Fibroblast of mammary gland (primary cell): Measurements from ENCODE around the gene TNS1.

Experiments used
- DNase-seq: peaks from one replicate; pipeline ENCODE4 v3.0.0-alpha.2; 2010; ENCODE audit warnings: low read depth
- H3K4me3 ChIP-seq: 2 replicates; pipeline ENCODE4 v1.5.1; 2011; ENCODE audit warnings: low read depth, mild to moderate bottlenecking, low read length, moderate library complexity; ENCODE audit not compliant: control insufficient read depth
- TF ChIP-seq, protein P1 (sequence below): conservative IDR thresholded peaks from 2 replicates; pipeline ENCODE4 v1.5.1; 2011; ENCODE audit warnings: low read depth, low read length, inconsistent platforms; ENCODE audit not compliant: control insufficient read depth, insufficient read depth

The TNS1 gene

DNA sequence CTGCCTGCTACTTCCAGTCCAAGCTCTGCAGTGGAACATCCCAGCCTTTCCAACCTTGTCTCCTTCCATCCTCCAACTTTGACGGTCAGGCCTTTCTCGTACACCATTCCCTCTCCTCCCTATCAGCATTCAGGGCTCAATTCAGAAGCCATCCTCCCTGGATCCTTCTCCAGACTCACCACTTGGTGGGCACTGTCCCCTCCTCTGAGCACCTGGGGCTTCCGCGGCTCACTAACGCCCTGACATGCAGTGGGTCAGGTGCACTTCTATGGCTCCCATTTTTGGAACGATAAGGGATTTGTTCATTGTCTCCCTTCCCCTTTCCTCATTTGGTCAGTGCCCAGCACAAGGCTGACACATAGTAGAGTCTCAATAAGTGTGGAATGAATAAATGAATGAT is 56.7 kb downstream of the TNS1 start:
- no peak for DNase-seq
- TF ChIP-seq, protein P1, sequence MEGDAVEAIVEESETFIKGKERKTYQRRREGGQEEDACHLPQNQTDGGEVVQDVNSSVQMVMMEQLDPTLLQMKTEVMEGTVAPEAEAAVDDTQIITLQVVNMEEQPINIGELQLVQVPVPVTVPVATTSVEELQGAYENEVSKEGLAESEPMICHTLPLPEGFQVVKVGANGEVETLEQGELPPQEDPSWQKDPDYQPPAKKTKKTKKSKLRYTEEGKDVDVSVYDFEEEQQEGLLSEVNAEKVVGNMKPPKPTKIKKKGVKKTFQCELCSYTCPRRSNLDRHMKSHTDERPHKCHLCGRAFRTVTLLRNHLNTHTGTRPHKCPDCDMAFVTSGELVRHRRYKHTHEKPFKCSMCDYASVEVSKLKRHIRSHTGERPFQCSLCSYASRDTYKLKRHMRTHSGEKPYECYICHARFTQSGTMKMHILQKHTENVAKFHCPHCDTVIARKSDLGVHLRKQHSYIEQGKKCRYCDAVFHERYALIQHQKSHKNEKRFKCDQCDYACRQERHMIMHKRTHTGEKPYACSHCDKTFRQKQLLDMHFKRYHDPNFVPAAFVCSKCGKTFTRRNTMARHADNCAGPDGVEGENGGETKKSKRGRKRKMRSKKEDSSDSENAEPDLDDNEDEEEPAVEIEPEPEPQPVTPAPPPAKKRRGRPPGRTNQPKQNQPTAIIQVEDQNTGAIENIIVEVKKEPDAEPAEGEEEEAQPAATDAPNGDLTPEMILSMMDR: no peak
- H3K4me3 ChIP-seq: no peak overlapping the region

DNA sequence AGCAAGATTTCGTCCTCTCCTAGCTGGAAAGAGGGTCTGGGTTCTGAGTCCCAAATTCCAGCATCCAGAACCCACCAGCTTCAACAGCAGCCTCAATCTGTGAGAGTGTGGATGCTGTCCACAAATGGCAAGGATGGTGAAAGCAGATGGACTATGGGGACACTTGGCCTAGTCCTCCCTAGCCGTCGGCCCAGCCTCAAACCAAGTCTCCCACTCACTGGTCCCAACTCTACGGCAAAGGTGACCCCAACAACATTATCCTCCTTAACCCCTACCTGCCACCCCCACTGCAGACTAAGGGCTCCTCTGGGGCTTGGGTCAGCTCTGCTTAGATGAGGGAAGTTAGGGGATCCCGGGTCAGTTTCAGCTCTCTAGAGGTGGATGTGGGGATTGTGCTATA is 57.3 kb downstream of the TNS1 start:
- TF ChIP-seq, protein P1: no peak
- DNase-seq: no peak
- no peak overlapping the region for H3K4me3 ChIP-seq

DNA sequence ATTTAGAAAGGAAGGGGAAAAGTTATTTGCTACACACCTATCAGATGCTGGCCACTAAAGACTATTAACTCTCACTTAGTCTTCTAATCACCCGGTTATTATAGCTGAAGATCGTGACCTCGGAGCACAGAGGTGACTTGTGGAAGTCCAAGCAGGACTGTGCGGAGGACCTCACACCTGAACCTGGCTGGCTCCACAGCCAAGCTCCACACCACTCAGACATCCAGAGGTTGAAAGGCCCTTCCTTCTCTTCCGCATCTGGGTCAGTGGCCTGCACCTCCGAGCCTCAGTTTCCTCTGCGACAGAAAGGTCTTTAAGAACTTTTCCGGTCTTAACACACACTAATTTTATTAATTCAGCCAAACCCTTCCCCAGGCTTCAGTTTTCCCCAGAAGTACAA is 57.9 kb downstream of the TNS1 start:
- DNase-seq: no peak
- TF ChIP-seq, protein P1: no peak

DNA sequence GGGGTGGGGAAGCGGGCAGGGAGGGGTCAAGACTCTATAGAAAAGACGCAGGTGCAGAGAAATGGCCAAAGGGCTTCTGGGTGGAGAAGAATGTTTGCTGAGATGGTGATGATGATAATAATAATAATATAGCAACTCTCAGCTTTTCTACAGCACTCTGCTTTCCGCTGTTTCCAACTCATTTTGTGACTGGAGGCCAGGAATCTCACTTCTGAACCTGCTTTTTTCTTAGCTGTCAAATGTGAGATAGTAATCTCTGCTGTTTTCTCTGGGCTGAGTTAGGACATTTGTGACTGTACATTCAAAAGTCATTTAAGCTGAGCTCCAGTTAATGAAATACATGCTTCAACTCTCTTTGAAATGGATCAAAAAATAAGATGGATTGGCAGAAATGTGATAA is 58.4 kb downstream of the TNS1 start:
- H3K4me3 ChIP-seq: no peak overlapping the region
- TF ChIP-seq, protein P1: no peak
- no peak for DNase-seq

More for the DNA sequence above, 57.9 kb downstream of the TNS1 start:
- no peak overlapping the region for H3K4me3 ChIP-seq

DNA sequence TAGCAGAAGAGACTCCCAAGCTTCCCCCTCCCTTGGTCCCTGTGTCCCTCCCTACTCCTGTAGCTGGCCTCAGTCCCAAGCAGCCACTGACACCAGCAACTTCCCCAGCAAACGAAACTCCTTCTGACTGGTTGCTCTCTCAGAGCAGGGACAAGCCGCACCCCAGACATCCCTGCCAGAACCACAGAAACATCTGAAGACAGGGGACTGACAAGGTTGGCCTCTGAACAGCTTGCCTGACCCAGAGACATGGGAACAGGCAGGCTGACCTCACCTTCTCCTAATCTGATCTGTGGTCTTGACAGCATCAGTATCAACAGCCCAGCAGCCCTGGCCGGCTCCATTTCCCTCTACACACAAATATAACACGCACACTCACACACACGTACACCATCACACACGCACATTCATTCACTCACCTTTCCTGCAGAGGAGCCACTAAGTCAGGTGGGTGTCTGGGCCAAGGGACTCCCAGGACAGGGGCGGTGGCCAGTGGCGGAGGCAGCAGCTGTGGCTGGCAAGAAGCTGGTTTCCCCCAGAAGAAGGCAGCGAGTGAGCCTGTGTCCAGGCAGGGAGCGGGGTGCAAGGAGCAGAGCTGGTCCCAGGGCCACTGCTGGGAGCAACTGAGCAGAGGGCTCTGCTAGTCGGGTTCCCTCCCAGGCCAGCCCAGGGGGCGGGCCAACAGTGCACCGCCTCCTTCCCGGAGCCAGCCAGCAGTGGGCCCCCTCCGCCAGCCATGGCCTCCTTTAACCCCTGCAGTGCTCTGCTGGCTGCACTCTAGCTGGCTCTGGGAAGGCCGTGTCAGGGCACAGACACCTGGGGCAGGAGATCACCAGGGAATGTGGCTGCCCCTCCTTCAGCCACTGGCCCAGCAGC is 59.1 kb downstream of the TNS1 start:
- TF ChIP-seq, protein P1: no peak
- peak; percentile 46 for DNase-seq
- no peak overlapping the region for H3K4me3 ChIP-seq

DNA sequence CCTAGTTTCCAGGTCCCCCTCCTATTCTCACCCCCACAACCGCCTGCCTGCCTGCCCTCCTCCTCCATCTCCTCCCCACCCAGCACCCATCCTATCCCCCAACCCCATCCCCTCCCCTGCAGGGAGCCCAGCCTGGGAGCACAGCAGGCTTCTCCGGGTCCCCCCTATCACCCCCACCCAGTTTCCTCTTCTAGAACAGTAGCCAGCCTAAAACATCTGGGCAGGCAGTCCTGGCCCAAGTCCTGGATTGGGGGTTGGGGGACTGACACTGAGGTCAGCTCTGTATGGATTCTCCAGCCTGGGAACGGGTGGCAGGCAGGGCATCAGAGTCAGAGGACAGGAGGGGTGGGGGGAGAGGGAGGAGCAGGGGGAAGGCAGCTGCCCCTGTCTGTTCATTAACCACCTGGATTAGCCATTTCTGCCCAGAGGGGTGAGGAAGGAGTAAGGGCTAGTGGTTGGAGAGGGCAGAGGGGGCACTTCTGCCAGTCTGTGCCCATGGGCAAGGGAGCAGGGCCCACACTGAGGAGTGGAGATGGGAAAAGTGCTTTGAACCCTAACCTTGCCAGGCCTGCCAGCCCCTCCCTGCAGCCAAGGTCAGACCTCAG is 60.0 kb downstream of the TNS1 start:
- no peak for DNase-seq
- TF ChIP-seq, protein P1: no peak
- no peak overlapping the region for H3K4me3 ChIP-seq
